Activated CD8-positive, alpha-beta memory T cell treated with anti-CD3 and anti-CD28 coated beads for 4 hours (primary cell): Measurements from ENCODE around the gene PRADC1.
"Not testable (repeated sequence)": the region's sequence is repeated elsewhere in the genome, so short reads cannot be mapped to it uniquely, and the experiment has no call there.

Experiments
- DNase-seq, 2 donors: peaks; one replicate each; pipeline ENCODE4 v3.0.0-alpha.2; 2020; ENCODE audit warnings: low read depth in 2 of 2

PRADC1 gene

DNA sequence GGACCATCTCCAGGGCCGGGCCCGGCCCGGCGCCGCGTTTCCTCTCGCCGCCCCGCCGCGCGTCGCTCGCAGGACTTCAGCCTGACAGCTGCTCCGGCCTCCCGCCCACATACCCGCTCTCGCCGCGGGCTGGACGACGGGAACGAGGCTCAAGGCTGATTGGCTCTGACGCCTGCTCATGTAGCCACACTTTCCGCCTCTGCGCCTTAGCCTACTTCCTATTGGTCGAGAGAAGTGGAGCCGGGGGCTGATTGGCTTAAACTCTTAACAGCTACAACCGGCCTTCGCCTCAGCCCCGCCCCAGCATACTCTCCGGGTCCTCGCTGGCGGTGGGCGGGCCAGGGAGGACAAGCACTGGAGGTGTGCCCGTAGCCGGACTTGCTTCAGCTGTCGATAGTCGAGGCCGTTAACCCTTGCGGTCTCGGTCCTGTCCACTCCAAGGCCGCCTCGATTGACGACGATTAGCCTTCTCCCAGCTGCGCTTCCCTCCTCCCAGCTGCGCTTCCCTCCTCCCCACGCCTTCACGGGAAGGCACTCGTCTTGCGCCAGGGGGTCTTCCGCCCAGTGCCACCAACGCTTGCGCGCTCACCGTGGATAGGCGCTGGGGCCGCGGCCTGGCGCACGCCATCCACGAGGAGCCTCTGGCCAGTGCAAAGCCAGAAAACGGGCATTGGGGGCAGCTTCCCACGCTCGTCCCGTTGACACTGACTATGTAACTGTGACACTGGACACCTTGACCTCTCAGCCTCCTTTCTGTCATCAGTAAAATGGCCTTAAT, at the start of gene PRADC1:
Gene PRADC1, minus strand, starts transcription at position 86 of the 778 bp plus-strand sequence. Its CDS starts 79 bp downstream, at position 7.
- DNase-seq = peak; percentile 85 to 91

DNA sequence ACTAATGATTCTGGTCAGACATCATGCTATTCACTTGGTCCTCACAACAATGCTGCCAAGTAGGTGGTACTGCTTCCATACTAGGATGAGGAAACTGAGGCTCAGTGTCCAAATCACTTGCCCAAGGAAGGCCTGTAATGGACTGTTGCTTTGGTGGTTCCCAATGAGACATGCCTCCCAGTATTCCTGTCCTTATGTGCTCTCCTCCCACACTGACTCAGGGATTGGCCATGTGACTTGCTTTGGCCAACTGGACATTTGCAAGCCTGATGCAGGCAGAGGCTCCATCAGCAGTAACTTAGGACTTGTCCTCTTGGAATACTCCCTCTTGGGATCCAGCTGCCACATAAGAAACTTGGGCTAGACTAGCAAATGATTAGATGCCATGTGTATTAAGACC, 48.2 kb upstream of the PRADC1 start:
- DNase-seq = no peak

DNA sequence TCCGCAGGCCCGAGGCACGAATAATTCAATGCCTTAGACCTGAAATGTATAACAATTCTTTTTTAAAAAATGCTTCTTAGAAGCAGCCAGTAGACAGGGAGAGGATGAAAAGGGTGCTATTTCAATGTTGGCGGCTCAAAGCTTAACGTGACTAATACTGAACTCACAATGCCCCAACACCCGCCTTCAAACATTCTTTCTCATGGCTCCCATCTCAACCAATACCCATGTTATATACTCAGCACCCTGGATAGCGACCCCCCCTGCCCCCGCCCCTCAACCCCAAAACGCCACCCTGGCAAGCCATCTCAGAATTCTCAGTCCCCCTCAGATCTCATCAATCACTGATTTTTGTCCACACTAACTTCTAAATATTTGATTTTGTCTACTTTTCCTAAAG, 46.8 kb upstream of the PRADC1 start:
- DNase-seq = no peak

DNA sequence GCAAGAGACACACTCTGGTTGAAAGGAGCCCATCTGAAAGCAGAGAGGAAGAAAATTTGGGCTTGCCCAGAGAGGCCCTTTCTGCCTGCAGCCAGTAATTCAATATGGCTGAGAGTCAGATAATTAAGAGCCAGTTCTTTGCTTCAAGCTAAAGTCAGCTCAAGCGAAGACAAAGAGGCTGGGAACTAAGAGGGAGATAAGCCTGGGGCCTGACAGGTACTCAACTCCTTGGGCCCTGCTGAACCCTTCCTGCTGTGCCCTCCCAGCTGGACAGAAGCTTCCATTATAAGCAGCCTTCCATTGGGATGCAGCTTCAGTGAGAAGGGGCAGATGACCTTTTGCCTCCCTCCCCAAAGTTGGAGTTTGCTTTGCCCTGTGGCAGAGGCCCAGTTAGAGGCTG, 39.2 kb upstream of the PRADC1 start:
- no peak for DNase-seq

DNA sequence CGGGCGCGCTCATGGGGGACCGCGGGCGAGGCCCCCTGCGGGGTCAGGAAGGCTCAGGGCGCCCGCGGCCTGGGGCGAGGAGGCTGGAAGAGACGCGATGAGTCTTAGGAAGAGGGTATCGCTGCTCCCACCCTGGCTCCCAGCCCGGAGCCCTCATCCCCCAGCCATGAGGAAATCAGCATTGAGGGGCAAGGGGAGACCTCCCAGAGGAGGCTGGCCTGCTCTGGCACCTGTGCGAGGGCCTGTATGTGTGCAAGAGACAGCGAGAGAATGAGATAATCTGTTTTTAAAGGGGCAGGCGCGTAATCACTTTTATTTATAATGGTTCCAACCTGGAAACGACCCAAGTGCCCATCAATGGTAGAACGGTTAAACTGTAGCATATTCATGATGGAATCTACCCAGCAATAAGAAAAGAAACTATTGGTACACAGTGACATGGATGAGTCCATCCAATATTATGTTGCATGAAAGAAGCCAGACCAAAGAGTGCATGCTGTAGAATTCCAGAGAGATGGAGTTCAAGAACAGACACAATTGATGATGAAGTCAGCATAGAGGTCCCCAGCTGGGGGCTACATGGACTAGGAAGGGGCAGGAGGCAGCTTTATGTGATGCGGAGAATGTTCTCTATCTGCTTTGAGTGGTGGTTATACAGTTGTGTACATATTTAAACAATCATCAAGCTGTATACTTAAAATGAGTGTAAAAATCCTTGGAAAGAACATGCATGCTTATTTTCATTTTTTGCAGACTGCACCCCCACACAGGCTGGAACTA, 36.8 kb upstream of the PRADC1 start:
- no peak for DNase-seq

DNA sequence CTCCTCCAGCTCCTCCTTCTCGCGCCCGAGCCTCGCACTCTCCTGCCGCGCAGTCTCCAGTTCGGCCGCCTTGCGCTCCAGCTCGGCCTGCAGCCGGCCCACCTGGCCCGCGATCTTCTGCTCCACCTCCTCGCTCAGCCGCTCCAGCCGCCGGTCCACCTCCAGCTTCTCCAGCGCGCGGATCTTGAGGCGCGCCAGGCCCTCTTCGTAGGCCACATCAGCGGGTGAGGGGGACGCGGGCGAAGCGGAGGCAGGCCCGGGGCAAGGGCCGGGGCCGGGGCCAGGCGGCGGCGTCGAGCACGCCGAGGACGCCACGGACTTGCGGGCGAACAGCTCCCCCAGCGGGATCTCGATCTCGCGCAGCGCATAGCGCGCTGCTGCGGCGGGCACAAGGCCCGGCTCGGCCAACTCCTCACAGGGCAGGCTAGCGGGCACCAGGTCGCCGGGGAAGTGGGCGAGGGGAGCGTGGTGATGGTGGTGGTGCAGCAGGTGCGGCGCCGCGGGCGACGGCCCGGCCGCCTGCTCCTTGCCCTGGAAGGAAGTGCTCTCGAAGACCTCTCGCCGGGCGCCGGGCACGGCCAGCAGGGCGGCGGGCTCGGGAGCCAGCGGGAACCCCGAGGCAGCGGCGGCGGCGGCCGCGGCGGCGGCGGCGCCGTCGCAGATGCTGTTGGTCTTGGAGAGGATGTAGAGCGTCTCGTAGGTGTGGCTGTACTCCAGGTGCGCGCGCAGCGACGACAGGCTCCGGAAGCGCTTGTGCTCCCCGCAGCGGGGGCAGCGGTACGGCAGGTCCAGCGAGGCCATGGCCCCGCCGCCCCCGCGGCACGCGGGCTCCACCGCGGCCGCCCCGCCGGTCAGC, 36.0 kb upstream of the PRADC1 start:
- peak; percentile 41 to 52 for DNase-seq

DNA sequence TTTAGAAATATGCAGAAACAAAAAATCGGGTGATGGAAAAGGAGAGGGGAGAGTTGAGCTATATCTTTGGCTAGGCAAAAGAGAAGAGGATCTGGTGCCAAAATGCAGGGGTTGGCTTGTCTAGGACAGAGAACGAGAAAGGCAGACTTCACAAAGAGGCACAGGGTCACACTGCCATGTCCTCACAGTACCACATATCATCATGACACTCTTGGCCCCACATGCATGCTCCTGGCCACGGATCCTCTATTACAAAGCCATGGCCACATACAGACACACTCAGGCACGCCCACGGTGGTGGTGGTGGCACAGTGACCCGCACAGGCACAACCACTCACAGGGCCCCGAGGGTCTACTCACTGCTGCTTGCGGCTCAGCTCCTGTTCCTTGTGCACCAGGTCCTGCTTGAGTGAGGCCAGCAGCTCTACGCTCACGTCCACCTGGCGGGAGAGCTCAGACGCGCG, 35.4 kb upstream of the PRADC1 start:
- DNase-seq = no peak

DNA sequence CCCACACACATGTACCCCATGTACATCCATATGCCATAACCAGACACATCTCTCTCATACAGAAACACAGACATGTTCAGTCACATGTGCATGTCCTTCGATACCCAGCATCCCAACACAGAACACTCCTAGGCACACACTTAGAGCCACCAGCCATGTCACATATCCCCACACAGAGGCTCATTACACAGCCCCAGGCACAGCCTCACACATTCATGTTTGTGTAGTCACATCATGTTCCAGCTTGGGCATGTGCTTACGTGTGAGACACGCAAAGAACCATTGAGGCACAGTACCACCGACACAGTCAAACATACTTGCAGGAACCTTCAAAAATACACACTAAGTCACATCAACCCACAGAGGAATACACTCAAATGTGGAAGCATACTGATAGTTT, 34.0 kb upstream of the PRADC1 start:
- no peak for DNase-seq

DNA sequence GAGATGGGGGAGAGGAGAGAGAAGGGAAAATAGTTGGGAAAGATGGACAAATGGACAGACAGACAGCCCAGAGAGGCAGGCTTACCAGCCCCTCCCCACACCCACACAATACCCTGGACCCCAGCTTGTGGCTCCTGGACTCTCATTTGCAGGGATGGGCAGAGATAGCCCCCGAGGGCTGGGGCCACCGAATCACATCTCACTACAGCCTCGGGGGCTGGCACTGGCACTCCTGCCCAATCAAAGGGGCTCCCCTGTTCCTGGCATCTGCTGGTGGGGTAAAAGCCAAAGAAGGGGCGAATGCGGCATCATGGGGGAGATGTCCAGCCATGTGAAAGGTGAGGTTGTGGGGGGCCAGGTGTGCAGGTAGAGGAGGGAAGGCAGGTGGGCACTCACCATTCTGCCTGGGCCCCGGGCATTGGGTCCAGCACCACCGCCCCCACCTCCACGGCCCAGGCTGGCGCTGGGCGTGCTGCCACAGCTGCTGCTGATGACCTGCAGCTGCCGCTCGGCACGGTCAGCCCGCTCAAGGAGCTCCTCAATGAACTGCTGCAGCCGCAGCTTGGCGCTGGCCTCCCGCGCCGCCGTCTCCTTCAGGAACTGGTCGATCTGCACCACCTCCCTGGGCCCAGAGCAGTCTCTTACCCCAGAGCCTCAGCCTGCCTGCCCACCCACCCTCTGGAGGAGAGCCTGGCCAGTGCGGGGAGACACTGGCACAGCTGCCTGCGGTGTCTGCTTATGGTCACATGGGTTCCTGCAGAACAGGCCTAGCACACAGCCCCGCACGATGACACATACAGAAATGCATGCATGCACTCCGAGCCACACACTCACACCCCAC, 33.2 kb upstream of the PRADC1 start:
- DNase-seq = no peak

DNA sequence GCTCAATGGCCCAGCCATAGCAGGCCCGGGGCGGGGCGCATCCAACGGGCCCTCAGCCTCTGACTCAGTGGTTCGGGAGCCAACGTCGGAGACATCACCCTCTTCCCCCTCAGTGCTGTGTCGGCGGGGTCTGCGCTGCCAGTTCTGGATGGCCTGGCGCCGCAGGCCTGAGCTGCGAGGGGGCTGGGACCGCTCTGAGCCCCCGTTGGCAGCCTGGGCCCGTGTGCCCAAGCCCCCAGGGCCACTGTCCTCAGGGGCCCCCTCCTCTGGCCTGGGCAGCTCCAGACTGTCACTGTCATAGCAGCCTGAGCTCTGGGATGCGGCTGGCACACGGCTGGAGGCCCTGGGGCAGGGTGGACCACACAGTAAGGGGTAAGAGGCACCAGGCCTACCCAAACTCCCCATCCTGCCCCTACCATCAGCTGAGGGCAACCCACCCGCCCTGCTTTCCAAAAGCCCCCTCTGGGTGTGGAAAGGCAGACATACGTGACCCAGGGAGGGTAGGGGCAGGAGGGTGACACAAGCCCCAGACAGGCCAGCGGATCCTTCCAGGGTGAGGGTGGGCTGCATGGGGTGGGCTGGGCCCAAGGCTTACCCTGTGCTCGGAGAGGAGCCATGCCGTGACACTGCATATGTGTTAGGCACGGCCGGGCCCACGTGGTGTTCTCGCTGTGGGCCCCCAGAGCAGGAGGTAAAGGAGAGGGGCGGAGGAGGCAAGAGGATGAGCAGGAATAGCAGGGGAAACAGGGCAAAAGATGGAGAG, 32.4 kb upstream of the PRADC1 start:
- no peak for DNase-seq

DNA sequence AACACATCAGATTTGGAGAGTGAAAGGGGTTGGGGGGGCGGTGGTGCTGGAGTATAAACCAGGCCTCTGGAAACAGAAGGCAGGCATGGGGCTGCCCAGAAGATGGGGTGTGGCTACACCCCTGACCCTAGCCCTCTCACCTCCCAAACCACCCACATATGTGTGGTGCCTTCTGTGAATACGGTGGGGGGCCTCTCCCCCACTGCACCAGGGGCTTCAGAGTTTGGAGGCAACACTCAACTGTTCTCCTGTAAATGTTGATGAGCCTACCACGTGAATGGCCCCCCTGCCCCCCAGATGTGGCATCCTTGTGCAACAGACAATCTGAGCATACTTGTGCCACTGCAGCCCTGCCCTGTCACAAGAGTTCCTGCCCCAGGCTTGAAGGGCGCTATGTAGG, 31.7 kb upstream of the PRADC1 start:
- no peak for DNase-seq

DNA sequence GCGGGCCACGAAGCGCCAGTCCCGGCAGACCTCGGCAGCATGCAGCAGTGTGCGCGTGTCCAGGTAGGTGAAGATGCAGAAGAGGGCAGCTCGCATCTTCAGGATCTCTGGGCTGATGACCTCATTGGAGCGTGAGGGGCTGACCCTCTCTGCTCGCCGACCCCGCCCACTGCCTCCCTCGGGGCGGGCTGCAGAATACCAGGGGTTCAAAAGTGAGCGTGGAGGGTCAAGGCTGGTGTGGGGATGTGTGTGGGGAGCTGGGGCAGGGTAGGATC, 31.2 kb upstream of the PRADC1 start:
- DNase-seq = no peak

DNA sequence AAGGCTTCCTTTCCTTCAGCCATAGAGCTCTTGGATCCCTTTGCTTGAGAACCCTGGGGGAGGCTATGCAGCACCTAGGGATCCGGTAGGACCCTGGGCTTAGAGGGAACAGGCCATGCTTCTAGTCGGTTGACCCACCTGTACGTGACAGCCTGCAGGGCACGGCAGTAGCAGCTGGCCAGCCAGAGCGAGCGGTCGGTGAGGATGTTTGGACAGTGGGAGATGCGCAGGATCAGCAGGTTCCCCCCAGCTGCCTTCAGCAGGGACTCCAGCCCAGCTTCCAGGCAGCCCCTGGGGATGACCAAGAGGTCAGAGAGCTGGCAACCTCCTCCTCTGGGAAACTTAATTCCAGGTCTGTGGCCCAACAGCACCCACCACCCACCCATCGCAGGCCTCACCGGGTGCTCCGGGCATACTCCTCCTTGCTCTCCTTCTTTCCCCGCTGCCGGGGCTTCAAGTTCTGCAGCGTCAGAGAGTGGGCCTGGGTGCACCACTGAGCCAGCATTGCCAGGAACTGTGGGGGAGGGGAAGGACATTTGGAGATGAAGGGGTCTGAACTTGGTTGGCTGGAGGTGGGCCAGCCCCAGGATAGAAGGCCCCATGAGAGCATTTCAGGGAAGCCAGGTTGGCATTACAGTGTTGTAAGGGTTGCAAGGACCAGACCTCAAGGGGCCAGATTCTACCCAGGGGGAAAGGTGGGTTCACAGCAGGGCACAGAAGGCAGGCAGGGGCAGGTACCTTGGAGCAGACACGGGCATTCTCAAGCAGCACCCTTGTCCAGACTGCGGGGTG, 30.7 kb upstream of the PRADC1 start:
- no peak for DNase-seq

DNA sequence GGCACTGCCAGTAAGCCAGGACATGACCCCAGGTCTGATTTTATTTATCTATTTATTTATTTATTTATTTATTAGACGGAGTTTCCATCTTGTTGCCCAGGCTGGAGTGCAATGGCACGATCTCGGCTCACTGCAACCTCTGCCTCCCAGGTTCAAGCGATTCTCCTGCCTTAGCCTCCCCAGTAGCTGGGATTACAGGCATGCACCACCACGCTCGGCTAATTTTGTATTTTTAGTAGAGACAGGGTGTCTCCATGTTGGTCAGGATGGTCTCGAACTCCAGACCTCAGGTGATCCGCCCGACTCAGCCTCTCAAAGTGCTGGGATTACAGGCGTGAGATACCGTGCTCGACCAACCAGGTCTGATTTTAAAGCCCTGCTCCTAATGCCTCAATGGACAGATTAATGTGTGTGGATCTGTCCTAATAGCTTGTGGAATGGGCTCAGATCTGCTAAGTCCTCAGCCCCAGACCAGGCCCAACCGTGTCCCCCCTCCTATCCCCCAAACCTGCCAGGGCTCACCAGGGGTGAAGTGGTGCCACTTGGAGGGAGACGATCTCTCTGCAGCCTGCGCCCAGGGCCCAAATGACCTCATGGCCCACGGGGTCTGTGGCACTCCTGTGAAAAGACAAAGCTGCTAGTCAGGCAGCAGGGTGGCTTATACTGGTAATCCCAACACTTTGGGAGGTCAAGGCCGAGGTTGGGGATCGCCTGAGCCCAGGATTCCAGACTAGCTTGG, 29.8 kb upstream of the PRADC1 start:
- DNase-seq = not testable (repeated sequence)

DNA sequence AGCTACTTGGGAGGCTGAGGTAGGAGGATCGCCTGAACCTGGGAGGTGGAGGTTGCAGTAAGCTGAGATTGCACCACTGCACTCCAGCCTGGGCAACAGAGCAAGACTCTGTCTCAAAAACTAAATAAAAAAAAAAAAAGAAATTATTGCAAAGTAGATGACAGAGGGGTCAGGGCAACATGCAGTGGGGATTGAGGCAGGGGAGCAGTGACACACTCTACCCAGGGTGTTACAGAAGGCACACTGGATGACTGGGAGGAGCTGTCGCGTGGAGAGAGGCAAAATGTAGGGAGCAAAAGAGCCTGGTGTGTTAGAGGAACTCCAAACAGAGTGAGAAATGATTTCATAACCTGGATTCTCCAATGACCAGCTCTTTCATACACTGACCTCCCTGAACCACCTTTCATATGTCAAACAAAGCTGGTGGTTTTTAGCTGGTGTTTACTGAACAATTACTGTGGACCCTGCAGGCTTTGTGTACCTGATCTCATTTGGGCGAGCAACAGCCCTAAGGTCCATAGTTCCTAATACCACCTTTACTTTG, 29.1 kb upstream of the PRADC1 start:
- DNase-seq = no peak

DNA sequence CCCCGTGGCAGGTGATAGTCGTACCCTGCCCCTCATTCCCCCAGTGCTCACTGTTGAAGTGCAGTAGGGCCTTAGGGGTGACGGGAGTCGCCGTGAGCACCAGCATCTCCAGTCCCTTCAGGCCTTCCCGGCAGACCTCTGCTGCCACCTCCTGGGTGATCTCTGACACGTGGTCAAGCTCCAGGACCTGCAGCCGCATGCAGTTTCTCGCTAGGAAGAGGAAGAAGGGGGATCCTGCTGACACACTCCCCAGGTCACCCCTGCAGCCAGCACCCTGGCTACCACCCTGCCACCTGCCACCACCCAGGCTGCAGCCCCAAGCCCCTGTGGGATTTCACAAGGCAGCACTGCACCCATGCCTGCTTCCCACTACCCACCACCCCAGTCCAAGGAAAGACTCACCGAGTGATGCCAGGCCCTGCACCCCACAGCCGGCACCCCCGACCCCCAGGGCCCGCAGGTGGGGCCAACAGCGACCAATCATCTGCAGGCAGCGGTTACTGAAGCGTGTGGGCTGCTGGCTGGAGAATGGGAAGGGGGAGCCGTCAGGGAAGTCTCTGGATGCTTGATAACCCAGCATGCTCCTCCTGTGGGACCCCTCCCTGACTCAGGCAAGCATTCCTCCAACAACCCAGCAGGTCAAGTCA, 27.4 kb upstream of the PRADC1 start:
- no peak for DNase-seq

DNA sequence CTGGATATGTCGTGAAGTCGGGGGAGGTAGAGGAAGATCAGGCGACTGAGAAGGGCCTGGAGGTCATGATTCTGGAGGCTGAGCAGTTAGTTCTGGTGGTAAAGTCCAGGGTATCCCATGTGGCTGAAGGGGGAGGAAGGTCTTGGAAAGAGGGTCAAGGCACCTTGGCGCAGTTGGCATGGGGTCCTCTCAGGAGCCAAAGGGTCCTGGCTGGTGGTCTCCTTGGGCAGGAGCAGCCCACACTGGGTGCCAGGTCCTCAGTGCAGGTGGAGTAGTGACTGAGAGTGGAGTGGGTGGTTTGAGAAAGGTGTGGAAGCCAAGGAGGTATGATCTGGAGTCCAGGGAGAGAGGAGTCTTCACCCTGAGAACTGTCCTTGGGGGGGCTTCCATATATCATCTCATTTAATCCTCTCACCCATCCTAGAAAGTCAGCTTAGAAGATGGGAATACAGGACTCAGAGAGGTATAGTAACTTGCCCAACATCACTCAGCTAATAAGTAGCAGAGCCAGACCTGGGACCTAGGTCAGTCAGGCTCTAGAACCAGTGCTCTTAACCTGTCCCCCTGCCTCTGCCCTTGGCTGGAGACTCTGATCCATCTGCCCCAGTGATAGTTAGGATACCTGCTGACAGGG, 26.8 kb upstream of the PRADC1 start:
- DNase-seq = no peak

DNA sequence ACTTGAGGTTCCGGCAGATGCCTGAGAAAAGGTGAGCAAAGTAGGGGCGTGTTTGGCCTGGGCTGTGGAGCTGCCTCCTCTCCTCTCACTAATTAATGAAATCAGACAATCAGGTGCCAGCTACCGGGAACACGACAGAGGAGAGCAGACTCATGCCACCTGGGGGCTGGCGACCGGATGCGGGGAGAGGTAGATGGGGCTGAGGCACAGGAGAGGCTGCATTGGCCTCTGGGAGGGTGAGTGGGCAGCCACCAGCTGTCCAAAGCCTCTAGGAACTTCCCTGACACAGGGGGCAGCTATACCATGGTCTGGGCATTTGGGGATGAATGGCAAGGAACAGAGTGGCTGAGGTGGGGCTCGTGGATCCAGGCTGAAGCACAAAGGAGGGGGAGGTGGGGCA, 26.2 kb upstream of the PRADC1 start:
- DNase-seq = no peak
